ENCODE measurements around the gene TAF13.

The TAF13 gene

GRCh38 chr1:109075531-109076490 is at the start of gene TAF13:
Gene TAF13 (minus strand): TSS chr1:109076003. CDS start chr1:109075947, 56 bp downstream.
- peak within 1 kb of the TSS; percentile 99 for H3K4me3 ChIP-seq (ENCODE audit: low read depth, low read length)

- no peak overlapping the region for H3K4me3 ChIP-seq (ENCODE audit: low read depth, low read length)
Observed at GRCh38 chr1:109120356-109120755, 44.6 kb upstream of the TAF13 start.

GRCh38 chr1:109118089-109118488 is 42.3 kb upstream of the TAF13 start:
- no peak overlapping the region for H3K4me3 ChIP-seq (ENCODE audit: low read depth, low read length)

GRCh38 chr1:109116286-109116685 is 40.5 kb upstream of the TAF13 start:
- H3K4me3 ChIP-seq (ENCODE audit: low read depth, low read length): no peak overlapping the region

GRCh38 chr1:109115685-109116084 is 39.9 kb upstream of the TAF13 start:
- H3K4me3 ChIP-seq (ENCODE audit: low read depth, low read length): no peak overlapping the region

GRCh38 chr1:109114342-109114674 is 38.5 kb upstream of the TAF13 start:
- peak overlapping the region; percentile 55 for H3K4me3 ChIP-seq (ENCODE audit: low read depth, low read length)

GRCh38 chr1:109113590-109114341 is 38.0 kb upstream of the TAF13 start, which contains the start of gene ELAPOR1:
Gene ELAPOR1 (plus strand): TSS chr1:109114115. CDS start chr1:109114184, 69 bp downstream.
- peak within 1 kb of the TSS; percentile 55 for H3K4me3 ChIP-seq (ENCODE audit: low read depth, low read length)

GRCh38 chr1:109112652-109113285 is 37.0 kb upstream of the TAF13 start:
- H3K4me3 ChIP-seq (ENCODE audit: low read depth, low read length): no peak overlapping the region

- H3K4me3 ChIP-seq (ENCODE audit: low read depth, low read length): no peak overlapping the region
Observed at GRCh38 chr1:109112056-109112651, 36.4 kb upstream of the TAF13 start.

- no peak overlapping the region for H3K4me3 ChIP-seq (ENCODE audit: low read depth, low read length)
Observed at GRCh38 chr1:109111386-109112055, 35.7 kb upstream of the TAF13 start.

GRCh38 chr1:109109906-109110305 is 34.1 kb upstream of the TAF13 start:
- no peak overlapping the region for H3K4me3 ChIP-seq (ENCODE audit: low read depth, low read length)

GRCh38 chr1:109107785-109108184 is 32.0 kb upstream of the TAF13 start:
- no peak overlapping the region for H3K4me3 ChIP-seq (ENCODE audit: low read depth, low read length)

- H3K4me3 ChIP-seq (ENCODE audit: low read depth, low read length): no peak overlapping the region
Observed at GRCh38 chr1:109105881-109106280, 30.1 kb upstream of the TAF13 start.

GRCh38 chr1:109104364-109105151 is 28.8 kb upstream of the TAF13 start:
- H3K4me3 ChIP-seq (ENCODE audit: low read depth, low read length): no peak overlapping the region

- H3K4me3 ChIP-seq (ENCODE audit: low read depth, low read length): peak overlapping the region; percentile 96
Observed at GRCh38 chr1:109099938-109100773, 24.4 kb upstream of the TAF13 start.

- H3K4me3 ChIP-seq (ENCODE audit: low read depth, low read length): no peak overlapping the region
Observed at GRCh38 chr1:109096120-109096519, 20.3 kb upstream of the TAF13 start.

GRCh38 chr1:109095631-109096030 is 19.8 kb upstream of the TAF13 start:
- no peak overlapping the region for H3K4me3 ChIP-seq (ENCODE audit: low read depth, low read length)

- no peak overlapping the region for H3K4me3 ChIP-seq (ENCODE audit: low read depth, low read length)
Observed at GRCh38 chr1:109094871-109095270, 19.1 kb upstream of the TAF13 start.

- no peak overlapping the region for H3K4me3 ChIP-seq (ENCODE audit: low read depth, low read length)
Observed at GRCh38 chr1:109094377-109094803, 18.6 kb upstream of the TAF13 start.
